Suprapubic skin (tissue), 4 donors: ENCODE measurements around the gene AGO1. TPM values are rescaled to one million over a fixed set of nuclear protein-coding genes. Genes with fewer than 3 reads are reported as not detected.
"Not testable (repeated sequence)": the region's sequence is repeated elsewhere in the genome, so short reads cannot be mapped to it uniquely, and the experiment has no call there.

Experiments
- DNase-seq, 2 donors: peaks; one replicate each; pipeline ENCODE4 v3.0.0-alpha.2; 2019; ENCODE audit warnings: low spot score in 2 of 2
- H3K27ac ChIP-seq: fragments of 200-600 bp; sonication (generic); one replicate; pipeline ENCODE4 v1.5.1; 2019
- H3K27me3 ChIP-seq: fragments of 200-600 bp; sonication (generic); one replicate; pipeline ENCODE4 v1.5.1; 2019
- H3K36me3 ChIP-seq: fragments of 200-600 bp; sonication (generic); one replicate; pipeline ENCODE4 v1.5.1; 2019
- H3K4me1 ChIP-seq: fragments of 200-600 bp; sonication (generic); one replicate; pipeline ENCODE4 v1.5.1; 2019
- H3K4me3 ChIP-seq: fragments of 200-600 bp; sonication (generic); one replicate; pipeline ENCODE4 v1.5.1; 2019; ENCODE audit warnings: mild to moderate bottlenecking
- H3K9me3 ChIP-seq: fragments of 200-600 bp; sonication (generic); one replicate; pipeline ENCODE4 v1.5.1; 2019
- EP300 ChIP-seq: sonication (generic); formaldehyde crosslinking; IDR thresholded peaks from one replicate; pipeline ENCODE4 v1.6.1; 2017; ENCODE audit warnings: antibody characterized with exemption
- POLR2A ChIP-seq, 2 donors: fragments of 450-650 bp; IDR thresholded peaks; one replicate each; pipeline ENCODE4 v1.6.1; 2017; ENCODE audit warnings: antibody characterized with exemption in 2 of 2, mild to moderate bottlenecking in 2 of 2, moderate library complexity in 2 of 2
- POLR2AphosphoS5 ChIP-seq, 3 donors: sonication (generic); formaldehyde crosslinking; IDR thresholded peaks; one replicate each; pipeline ENCODE4 v1.6.1; 2017; ENCODE audit warnings: antibody characterized with exemption in 3 of 3
- WGBS: methylation state at CpG from one replicate; pipeline ENCODE4 v1.1.5; 2018; 5-methylcytosine and 5-hydroxymethylcytosine counted together
- total RNA-seq, 4 donors: library from RNA; depleted of rRNA; stranded (reverse); fragments of >200 nt; gene quantifications; one replicate each; pipeline ENCODE4 v1.1.0, GENCODE V29; 2016
- TF ChIP-seq, protein P1 (sequence below), 2 donors: fragments of 200-600 bp in 1 of 2; fragments of 450-650 bp in 1 of 2; sonication (generic) in 1 of 2; IDR thresholded peaks; one replicate each; pipeline ENCODE4 v1.5.1; 2016 to 2019; ENCODE audit warnings: antibody characterized with exemption in 2 of 2, mild to moderate bottlenecking in 1 of 2, moderate library complexity in 1 of 2

AGO1 gene
- total RNA-seq, 4 donors from 2014 or later, result 21.6 to 48.4 (median 35.4) TPM

DNA sequence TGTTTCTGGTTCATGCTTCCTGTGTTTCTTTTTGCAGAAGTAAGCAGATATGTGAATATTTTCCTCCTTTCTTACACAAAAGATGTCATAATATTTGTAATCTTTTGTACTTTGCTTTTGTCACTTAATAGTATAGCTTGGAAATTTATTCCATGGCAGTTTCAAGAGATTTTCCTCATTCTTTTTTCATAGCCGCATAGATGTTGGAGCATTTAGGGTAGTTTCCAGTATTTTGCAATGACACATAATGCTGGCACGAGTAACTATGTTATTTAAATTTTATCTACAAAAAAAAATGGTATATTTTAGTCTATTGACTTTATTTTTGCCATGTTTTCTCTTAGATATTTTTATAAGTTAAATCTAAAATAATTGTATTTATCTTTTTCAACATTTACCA is 88.6 kb downstream of the AGO1 start:
- WGBS, result 93% methylated on average over 2 of the region's 2 CpGs
- H3K27ac ChIP-seq, result no peak overlapping the region
- H3K4me1 ChIP-seq, result no peaks in the 10 kb centered on the region
- peaks cover 51% of the 10 kb centered on the region for H3K36me3 ChIP-seq
- H3K27me3 ChIP-seq, result no peaks in the 10 kb centered on the region
- H3K9me3 ChIP-seq, result no peaks in the 10 kb centered on the region
- TF ChIP-seq EP300 (no peak), POLR2A (IDR thresholded peaks at IDR 0.05) (no peak), POLR2AphosphoS5 (IDR thresholded peaks at IDR 0.05) (no peak)
- TF ChIP-seq, protein P1, sequence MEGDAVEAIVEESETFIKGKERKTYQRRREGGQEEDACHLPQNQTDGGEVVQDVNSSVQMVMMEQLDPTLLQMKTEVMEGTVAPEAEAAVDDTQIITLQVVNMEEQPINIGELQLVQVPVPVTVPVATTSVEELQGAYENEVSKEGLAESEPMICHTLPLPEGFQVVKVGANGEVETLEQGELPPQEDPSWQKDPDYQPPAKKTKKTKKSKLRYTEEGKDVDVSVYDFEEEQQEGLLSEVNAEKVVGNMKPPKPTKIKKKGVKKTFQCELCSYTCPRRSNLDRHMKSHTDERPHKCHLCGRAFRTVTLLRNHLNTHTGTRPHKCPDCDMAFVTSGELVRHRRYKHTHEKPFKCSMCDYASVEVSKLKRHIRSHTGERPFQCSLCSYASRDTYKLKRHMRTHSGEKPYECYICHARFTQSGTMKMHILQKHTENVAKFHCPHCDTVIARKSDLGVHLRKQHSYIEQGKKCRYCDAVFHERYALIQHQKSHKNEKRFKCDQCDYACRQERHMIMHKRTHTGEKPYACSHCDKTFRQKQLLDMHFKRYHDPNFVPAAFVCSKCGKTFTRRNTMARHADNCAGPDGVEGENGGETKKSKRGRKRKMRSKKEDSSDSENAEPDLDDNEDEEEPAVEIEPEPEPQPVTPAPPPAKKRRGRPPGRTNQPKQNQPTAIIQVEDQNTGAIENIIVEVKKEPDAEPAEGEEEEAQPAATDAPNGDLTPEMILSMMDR (IDR thresholded peaks at IDR 0.05), result no peak
- DNase-seq, result no peak
- no peak overlapping the region for H3K4me3 ChIP-seq

DNA sequence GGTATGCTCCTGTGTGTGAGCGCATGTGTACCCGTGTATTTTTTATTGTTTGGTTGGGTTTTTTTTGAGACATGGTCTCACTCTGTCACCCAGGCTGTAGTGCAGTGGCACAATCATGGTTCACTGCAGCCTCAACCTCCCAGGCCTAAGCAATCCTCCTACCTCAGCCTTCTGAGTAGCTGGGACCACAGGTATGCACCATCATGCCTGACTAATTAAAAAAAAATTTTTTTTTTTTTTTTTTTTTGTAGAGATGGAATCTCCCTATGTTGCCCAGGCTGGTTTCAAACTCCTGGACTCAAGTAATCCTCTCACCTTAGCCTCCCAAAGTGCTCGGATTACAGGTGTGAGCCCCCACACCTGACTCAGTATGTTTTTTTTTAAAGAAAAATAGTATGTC is 89.6 kb downstream of the AGO1 start:
- not testable (repeated sequence) for H3K4me3 ChIP-seq, H3K27ac ChIP-seq, H3K4me1 ChIP-seq, H3K9me3 ChIP-seq, H3K27me3 ChIP-seq, DNase-seq
- 95% methylated on average over 3 of the region's 3 CpGs for WGBS
- H3K36me3 ChIP-seq, result peaks cover 47% of the 10 kb centered on the region

DNA sequence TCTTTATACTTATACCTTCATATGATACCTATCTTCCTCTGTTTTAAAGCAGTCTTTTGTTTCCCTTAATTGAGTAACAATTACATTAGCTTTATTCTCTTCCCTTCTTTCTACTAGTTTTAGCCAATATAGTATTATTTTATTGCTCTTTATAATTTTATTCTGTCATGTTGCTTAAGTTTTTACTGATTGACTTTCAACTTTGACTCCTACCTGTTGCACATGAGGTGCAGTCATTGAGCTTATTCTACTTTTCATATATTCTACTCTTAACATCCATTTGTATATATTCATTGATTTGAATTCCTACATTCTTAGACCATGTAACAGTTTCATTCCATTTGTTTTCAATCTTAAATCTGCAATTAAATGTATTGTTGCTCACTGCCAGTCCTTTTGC is 97.1 kb downstream of the AGO1 start:
- no peak overlapping the region for H3K4me3 ChIP-seq
- H3K27me3 ChIP-seq, result no peaks in the 10 kb centered on the region
- no peak for DNase-seq
- TF ChIP-seq EP300 (no peak), POLR2A (IDR thresholded peaks at IDR 0.05) (no peak), POLR2AphosphoS5 (IDR thresholded peaks at IDR 0.05) (no peak)
- TF ChIP-seq, protein P1 (IDR thresholded peaks at IDR 0.05), result no peak
- no peaks in the 10 kb centered on the region for H3K9me3 ChIP-seq
- no peaks in the 10 kb centered on the region for H3K4me1 ChIP-seq
- no peak overlapping the region for H3K27ac ChIP-seq
- H3K36me3 ChIP-seq, result peaks cover 19% of the 10 kb centered on the region

Other genes starting within 250 kb of the AGO1 start
- 10 to 100 TPM; 34.8 to 53.9 (median 52.5) TPM for gene PSMB2, start 241.7 kb upstream of the AGO1 start, total RNA-seq
- gene C1orf216, start 164.3 kb upstream of the AGO1 start, total RNA-seq, result 10 to 100 TPM in 1 of 4 donors, 1 to 10 TPM in 3; 8.9 to 11.8 (median 9.5) TPM
- gene CLSPN, start 113.2 kb upstream of the AGO1 start, total RNA-seq, result 1 to 10 TPM in 2 of 4 donors, under 1 TPM in 2; 0.13 to 1.8 (median 0.93) TPM
- gene AGO4, start 75.2 kb upstream of the AGO1 start, total RNA-seq, result 10 to 100 TPM; 26.7 to 51.7 (median 33.3) TPM
- 10 to 100 TPM; 12.7 to 21.4 (median 18.1) TPM for gene AGO3, start 47.9 kb downstream of the AGO1 start, total RNA-seq
- gene TEKT2, start 200.9 kb downstream of the AGO1 start, total RNA-seq, result under 1 TPM in 1 of 4 donors, not detected in 3; 0.38 TPM
- gene ADPRS, start 205.7 kb downstream of the AGO1 start, total RNA-seq, result 10 to 100 TPM; 40.5 to 68.5 (median 51.9) TPM
- gene COL8A2, start 242.0 kb downstream of the AGO1 start, total RNA-seq, result 1 to 10 TPM; 4.9 to 5.6 (median 5.2) TPM